H1 (cell line): Measurements from ENCODE around the gene TRIM28. TPM values are rescaled to one million over a fixed set of nuclear protein-coding genes. Genes with fewer than 3 reads are reported as not detected.

Experiments used
- CTCF ChIA-PET: fragments of 300-600 bp; sonication (Branson Sonifier 250); formaldehyde crosslinking; loops from one replicate; lab custom pipeline; 2021; ENCODE audit not compliant: partially characterized antibody; lab: Charles Lee
- POLR2A ChIA-PET: fragments of 300-600 bp; sonication (Branson Sonifier 250); formaldehyde crosslinking; loops from one replicate; lab custom pipeline; 2021; ENCODE audit warnings: inconsistent platforms; ENCODE audit not compliant: partially characterized antibody; lab: Charles Lee
- DNase-seq, 2 experiments: peaks; one replicate each; pipeline versions ENCODE4 v3.0.0 to v3.0.0-alpha.2; 2010 to 2022; ENCODE audit warnings: low spot score in 2 of 2, low read depth in 1 of 2, mixed read lengths in 1 of 2
- FAIRE-seq: peaks from 2 replicates; lab custom pipeline; 2011; peaks lifted over from hg19 to GRCh38; lab: Jason Lieb, UNC
- H2AFZ ChIP-seq: 2 replicates; pipeline ENCODE4 v1.8.1; 2012; ENCODE audit warnings: low read length, inconsistent platforms
- H2AK5ac ChIP-seq: 2 replicates; pipeline ENCODE4 v1.6.1; 2013; ENCODE audit warnings: low read depth, low read length
- H2BK120ac ChIP-seq: replicated peaks from 2 replicates; pipeline ENCODE3; 2013; ENCODE audit warnings: low read depth, low read length, inconsistent platforms
- H2BK12ac ChIP-seq: 2 replicates; pipeline ENCODE4 v1.6.1; 2013; ENCODE audit warnings: low read depth, low read length
- H2BK15ac ChIP-seq: 2 replicates; pipeline ENCODE4 v1.6.1; 2013; ENCODE audit warnings: low read length
- H2BK20ac ChIP-seq: 2 replicates; pipeline ENCODE4 v1.6.1; 2013; ENCODE audit warnings: low read length
- H2BK5ac ChIP-seq: 2 replicates; pipeline ENCODE4 v1.6.1; 2013; ENCODE audit warnings: low read depth, low read length
- H3K14ac ChIP-seq: 2 replicates; pipeline ENCODE4 v1.6.1; 2013; ENCODE audit warnings: inconsistent platforms; ENCODE audit not compliant: insufficient read length
- H3K18ac ChIP-seq: 2 replicates; pipeline ENCODE4 v1.6.1; 2013; ENCODE audit warnings: low read length; ENCODE audit errors: extremely low read depth
- H3K23ac ChIP-seq: 2 replicates; pipeline ENCODE4 v1.6.1; 2013; ENCODE audit warnings: inconsistent platforms; ENCODE audit not compliant: insufficient read length
- H3K23me2 ChIP-seq: 2 replicates; pipeline ENCODE4 v1.6.1; 2013; ENCODE audit warnings: low read depth, low read length
- H3K27ac ChIP-seq: 2 replicates; pipeline ENCODE4 v1.6.1; 2011; ENCODE audit warnings: low read depth, low read length, inconsistent platforms
- H3K27me3 ChIP-seq, 4 experiments: replicated peaks in 1 of 4; 1 replicate in 1 of 4; 2 replicates in 3 of 4; pipeline versions ENCODE4 v1.6.1 to v1.8.1; 2011 to 2013; ENCODE audit warnings: low read length in 3 of 4, mild to moderate bottlenecking in 3 of 4, inconsistent platforms in 2 of 4, mixed read lengths in 2 of 4, moderate library complexity in 1 of 4; ENCODE audit not compliant: control insufficient read depth in 3 of 4, insufficient read depth in 3 of 4; ENCODE audit errors: extremely low read depth in 1 of 4
- H3K36me3 ChIP-seq, 4 experiments: 2 replicates each; pipeline versions ENCODE4 v1.6.1 to v1.8.1; 2011 to 2013; ENCODE audit warnings: mild to moderate bottlenecking in 4 of 4, low read length in 3 of 4, moderate library complexity in 2 of 4, control low read depth in 1 of 4, inconsistent platforms in 1 of 4; ENCODE audit not compliant: insufficient read depth in 4 of 4, control insufficient read depth in 2 of 4
- H3K4ac ChIP-seq: replicated peaks from 2 replicates; pipeline ENCODE3; 2013; ENCODE audit warnings: low read length, low read depth, mixed read lengths, inconsistent platforms; ENCODE audit not compliant: insufficient read length
- H3K4me1 ChIP-seq, 4 experiments: replicated peaks in 1 of 4; 1 replicate in 1 of 4; 2 replicates in 3 of 4; pipeline versions ENCODE4 v1.6.1 to v1.8.1; 2011 to 2013; ENCODE audit warnings: low read length in 3 of 4, inconsistent platforms in 2 of 4, mixed read lengths in 1 of 4; ENCODE audit not compliant: insufficient read depth in 4 of 4, control insufficient read depth in 3 of 4
- H3K4me2 ChIP-seq, 2 experiments: 2 replicates each; pipeline versions ENCODE4 v1.6.1 to v1.8.1; 2011 to 2013; ENCODE audit warnings: low read depth in 2 of 2, low read length in 2 of 2, control low read depth in 1 of 2, inconsistent platforms in 1 of 2, mild to moderate bottlenecking in 1 of 2; ENCODE audit not compliant: insufficient read depth in 1 of 2
- H3K4me3 ChIP-seq, 4 experiments: fragments of 200-600, 300-600 bp in 1 of 4; sonication (generic), shearing (Covaris generic), sonication (Bioruptor Twin) in 1 of 4; 2 replicates each; pipeline versions ENCODE4 v1.5.1 to v1.8.1; 2011 to 2016; ENCODE audit warnings: low read length in 4 of 4, low read depth in 3 of 4, control low read depth in 2 of 4, inconsistent platforms in 2 of 4, mild to moderate bottlenecking in 2 of 4, mixed read lengths in 1 of 4, moderate library complexity in 1 of 4; ENCODE audit not compliant: insufficient read depth in 2 of 4; ENCODE audit errors: extremely low read depth in 1 of 4
- H3K56ac ChIP-seq: replicated peaks from 2 replicates; pipeline ENCODE3; 2013; ENCODE audit warnings: low read depth, mild to moderate bottlenecking, mixed read lengths, low read length, inconsistent platforms; ENCODE audit not compliant: insufficient read length
- H3K79me1 ChIP-seq: 2 replicates; pipeline ENCODE4 v1.6.1; 2013; ENCODE audit warnings: low read depth, low read length, control low read depth
- H3K79me2 ChIP-seq, 2 experiments: 2 replicates each; pipeline versions ENCODE4 v1.6.1 to v1.8.1; 2012 to 2013; ENCODE audit warnings: low read length in 2 of 2, mild to moderate bottlenecking in 2 of 2, inconsistent platforms in 1 of 2; ENCODE audit not compliant: insufficient read depth in 2 of 2, control insufficient read depth in 1 of 2
- H3K9ac ChIP-seq, 4 experiments: replicated peaks in 1 of 4; 1 replicate in 1 of 4; 2 replicates in 3 of 4; pipeline versions ENCODE4 v1.6.1 to v1.8.1; 2011 to 2013; ENCODE audit warnings: low read depth in 3 of 4, low read length in 3 of 4, control low read depth in 2 of 4, mild to moderate bottlenecking in 2 of 4, moderate library complexity in 2 of 4, inconsistent platforms in 1 of 4; ENCODE audit errors: extremely low read depth in 1 of 4
- H3K9me3 ChIP-seq, 2 experiments: 2 replicates each; pipeline versions ENCODE4 v1.6.1 to v1.8.1; 2012 to 2013; ENCODE audit warnings: mild to moderate bottlenecking in 2 of 2, moderate library complexity in 2 of 2, control low read depth in 1 of 2, inconsistent platforms in 1 of 2, low read depth in 1 of 2, low read length in 1 of 2, mixed read lengths in 1 of 2; ENCODE audit not compliant: insufficient read depth in 2 of 2
- H4K20me1 ChIP-seq, 2 experiments: replicated peaks in 1 of 2; 2 replicates each; pipeline versions ENCODE3 to v1.8.1; 2011 to 2013; ENCODE audit warnings: inconsistent platforms in 2 of 2, low read length in 2 of 2, mild to moderate bottlenecking in 1 of 2; ENCODE audit not compliant: insufficient read depth in 2 of 2, control insufficient read depth in 1 of 2
- H4K5ac ChIP-seq: 2 replicates; pipeline ENCODE4 v1.6.1; 2013; ENCODE audit warnings: low read length, low read depth, mixed read lengths, inconsistent platforms; ENCODE audit not compliant: insufficient read length
- H4K8ac ChIP-seq: 2 replicates; pipeline ENCODE4 v1.8.0; 2013; ENCODE audit warnings: mild to moderate bottlenecking, moderate library complexity, low read length, inconsistent platforms; ENCODE audit not compliant: insufficient read depth; ENCODE audit errors: extremely low read depth
- H4K91ac ChIP-seq: replicated peaks from 2 replicates; pipeline ENCODE3; 2013; ENCODE audit warnings: low read length, mixed read lengths, inconsistent platforms; ENCODE audit not compliant: insufficient read length
- E2F6 ChIP-seq: IDR thresholded peaks from 2 replicates; pipeline ENCODE4 v1.6.1; 2012; ENCODE audit warnings: inconsistent platforms
- MAX ChIP-seq: IDR thresholded peaks from 2 replicates; pipeline ENCODE4 v1.6.1; 2012; ENCODE audit warnings: inconsistent platforms
- NRF1 ChIP-seq: IDR thresholded peaks from 2 replicates; pipeline ENCODE4 v1.6.1; 2011; ENCODE audit warnings: mild to moderate bottlenecking, low read depth, low read length, improper control_type of control experiment
- SAP30 ChIP-seq: fragments of 300-600 bp; sonication (generic); IDR thresholded peaks from 2 replicates; pipeline ENCODE4 v1.7.1; 2012; ENCODE audit warnings: low read length, moderate library complexity, mild to moderate bottlenecking, inconsistent platforms; ENCODE audit not compliant: insufficient read depth, insufficient replicate concordance
- SIN3A ChIP-seq, 2 experiments: IDR thresholded peaks in 1 of 2; conservative IDR thresholded peaks in 1 of 2; 2 replicates each; pipeline ENCODE4 v1.6.1; 2011 to 2012; ENCODE audit warnings: low read length in 2 of 2, improper control_type of control experiment in 1 of 2, low read depth in 1 of 2, mild to moderate bottlenecking in 1 of 2
- WGBS, 2 experiments: shearing (Covaris generic) in 1 of 2; methylation state at CpG; one replicate each; pipeline versions ENCODE4 v1.1.6 to v1.1.7; 2013 to 2015; ENCODE audit warnings: low lambda C conversion rate in 2 of 2, mixed read lengths in 2 of 2, inconsistent platforms in 1 of 2, low coverage in 1 of 2, missing lambda C conversion rate in 1 of 2; ENCODE audit not compliant: insufficient replicate concordance in 2 of 2, insufficient coverage in 1 of 2, insufficient read length in 1 of 2; ENCODE audit errors: extremely low coverage in 1 of 2, missing lambda C conversion rate in 1 of 2; 5-methylcytosine and 5-hydroxymethylcytosine counted together
- polyA plus RNA-seq, 7 experiments: library from polyadenylated mRNA; depleted of rRNA in 3 of 7; stranded (reverse) in 5 of 7; unstranded in 2 of 7; fragments of >200 nt in 5 of 7; fragments of 200-250 nt in 2 of 7; gene quantifications; 1 replicate in 5 of 7; 2 replicates in 1 of 7; 4 replicates in 1 of 7; pipeline versions ENCODE4 v1.2.1 to v1.2.3, GENCODE V29; 2011 to 2013; ENCODE audit warnings: missing spikeins in 2 of 7, mixed read lengths in 2 of 7
- total RNA-seq: library from RNA; stranded (reverse); fragmentation: NEBNext Ultra II Directional; extraction: Animal tissue kit (Norgen Biotek cat#: 25700); gene quantifications from 2 replicates; pipeline ENCODE4 v1.2.1, GENCODE V29; 2021

TRIM28 gene
- total and polyA plus RNA-seq, 2 of the 8 experiments (the other 6 are each of a cell fraction or from before 2014, with no cell fraction given) = 1,433 to 1,442 TPM

GRCh38 chr19:58573658-58574164, 29.8 kb downstream of the TRIM28 start:
- FAIRE-seq (no peak), DNase-seq (no peak)
- Histone ChIP-seq H2AFZ (no peak overlapping the region), H2BK5ac (peak overlapping the region; percentile 11; the same call in 1 of the 2 replicates), H3K23ac (no peak overlapping the region), H3K4me2 (peak overlapping the region; percentile 63 to 72), H3K23me2 (peaks cover 17% of the 10 kb centered on the region), H3K9ac (0 out of 7 replicates have a peak overlapping the region, but pooled peaks of 1 of the 4 experiments have one; percentile 5), H3K4ac (no peak overlapping the region), H3K27ac (no peak overlapping the region), H2BK15ac (no peak overlapping the region), H3K56ac (no peak overlapping the region), H4K8ac (no peak overlapping the region), H2BK120ac (no peak overlapping the region), H3K18ac (no peak overlapping the region), H3K27me3 (no peaks in the 10 kb centered on the region), H2BK12ac (no peak overlapping the region), H4K5ac (no peak overlapping the region), H3K4me3 (peak overlapping the region; percentile 20 to 87 (median 78); a peak in 7 of 8 replicates), H2BK20ac (no peak overlapping the region), H3K9me3 (no peaks in the 10 kb centered on the region), H3K14ac (no peak overlapping the region), H3K79me1 (no peaks in the 10 kb centered on the region), H3K4me1 (peaks cover 0 to 11% (median 1%) of the 10 kb centered on the region in 4 experiments; a peak in 3 of 7 replicates), H2AK5ac (no peak overlapping the region), H3K36me3 (peaks cover 2 to 6% (median 5%) of the 10 kb centered on the region in 4 experiments; a peak in 3 of 8 replicates), H4K91ac (no peak overlapping the region), H3K79me2 (0 out of 4 replicates have a peak, but pooled peaks cover 0 to 3% of the 10 kb centered on the region in 2 experiments), H4K20me1 (peaks cover 0 to 6% of the 10 kb centered on the region in 2 experiments)
- ChIA-PET POLR2A (interaction anchor here (8.4 kb wide), 1 partner anchor 54 kb away, joined by 82 read pairs; the partner anchor contains the start of gene ZBTB45), CTCF (no interaction called here)
- TF ChIP-seq SIN3A (conservative IDR thresholded peaks at IDR 0.05 in 1 of 2, IDR thresholded peaks at IDR 0.05 in 1 of 2; ENCODE audit: low read depth in 1 of 2, low read length in 2 of 2) (peak in 1 of 2 experiments; percentile 99; a peak in 3 of 4 replicates), NRF1 (no peak), SAP30 (peak; percentile 99), E2F6 (0 out of 2 replicates have a peak, but pooled peaks have one; percentile 22), MAX (peak; percentile 57)
- WGBS, 2 experiments = 12% methylated on average over 18 of the region's 20 CpGs; no CpG with 5 or more reads in 1 of the 2 experiments
